Hippocampal formation (tissue), 2 donors: ENCODE measurements around the gene TAF1B.
"Not testable (repeated sequence)": the region's sequence is repeated elsewhere in the genome, so short reads cannot be mapped to it uniquely, and the experiment has no call there.

Experiments used
- DNase-seq, 2 donors: peaks; one replicate each; lab custom pipeline; 2025; lab: John Stamatoyannopoulos, UW

TAF1B gene

DNA sequence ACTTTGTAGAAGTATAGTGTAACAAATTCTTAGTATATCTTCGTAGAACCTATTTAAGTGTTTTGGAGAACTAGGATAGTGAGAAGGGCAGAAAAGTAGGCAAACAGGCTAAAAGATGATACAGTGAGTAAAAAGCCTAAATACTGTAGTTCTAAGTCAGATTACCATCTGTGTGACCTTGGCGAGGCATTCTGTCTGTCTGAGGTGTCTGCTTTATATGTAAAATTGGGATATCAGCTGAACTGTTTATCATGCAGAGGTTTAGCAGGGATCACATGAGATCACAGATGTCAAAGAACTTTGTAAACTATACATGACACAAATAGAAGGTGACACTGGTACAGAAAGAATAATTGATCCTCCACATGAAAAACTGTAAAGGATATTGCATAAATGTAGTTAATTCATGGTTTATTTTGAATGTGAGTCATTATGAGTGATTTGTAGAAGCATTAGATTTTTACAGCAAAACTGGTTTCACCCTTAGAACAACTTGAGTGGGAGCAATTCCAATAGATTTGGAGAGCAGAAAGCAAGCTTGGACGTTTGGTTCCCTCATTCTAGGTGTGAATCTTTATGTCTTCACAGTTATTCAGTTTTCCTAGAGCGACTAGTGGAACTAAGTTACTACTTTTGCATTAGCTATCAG lies 41.9 kb downstream of the TAF1B start:
- DNase-seq = no peak

DNA sequence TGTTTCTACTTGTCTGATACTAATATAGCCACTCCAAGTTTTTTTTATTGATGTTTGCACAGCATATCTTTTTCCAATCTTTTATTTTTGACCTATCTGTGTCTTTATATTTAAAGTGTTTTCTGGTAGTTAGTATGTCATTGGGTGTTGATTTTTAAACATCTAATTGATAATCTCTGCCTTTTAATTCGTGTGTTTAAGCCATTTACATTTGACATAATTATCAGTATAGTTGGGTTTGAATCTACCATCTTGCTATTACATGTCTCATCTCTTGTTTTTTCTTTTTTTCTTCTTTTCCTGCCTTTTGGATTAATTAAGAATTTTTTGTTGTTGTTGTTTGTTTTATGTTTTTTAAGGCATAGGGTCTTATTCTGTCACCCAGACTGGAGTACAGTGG lies 44.2 kb downstream of the TAF1B start:
- DNase-seq = no peak

DNA sequence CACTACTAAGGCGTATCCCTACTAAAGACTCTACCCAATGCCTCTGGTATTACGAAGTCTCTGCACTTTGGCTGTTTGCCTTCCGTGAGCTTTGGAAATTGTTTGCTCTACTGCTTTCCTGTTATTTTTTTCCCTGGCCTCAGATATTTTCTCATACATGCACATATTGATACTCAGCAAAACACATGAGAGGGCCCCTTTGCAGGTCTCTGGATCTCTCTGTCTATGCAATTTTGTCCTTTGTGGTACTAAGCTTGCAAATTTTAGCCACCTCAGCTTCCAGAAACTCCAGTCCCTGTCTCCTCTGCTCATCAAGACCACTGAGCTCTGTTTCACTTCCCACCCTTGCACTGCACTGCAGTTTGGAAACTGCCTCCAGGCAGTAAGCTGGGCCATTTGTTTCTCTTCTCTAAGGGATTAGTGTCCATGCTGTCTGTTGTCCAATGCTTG lies 46.6 kb downstream of the TAF1B start:
- DNase-seq = no peak

DNA sequence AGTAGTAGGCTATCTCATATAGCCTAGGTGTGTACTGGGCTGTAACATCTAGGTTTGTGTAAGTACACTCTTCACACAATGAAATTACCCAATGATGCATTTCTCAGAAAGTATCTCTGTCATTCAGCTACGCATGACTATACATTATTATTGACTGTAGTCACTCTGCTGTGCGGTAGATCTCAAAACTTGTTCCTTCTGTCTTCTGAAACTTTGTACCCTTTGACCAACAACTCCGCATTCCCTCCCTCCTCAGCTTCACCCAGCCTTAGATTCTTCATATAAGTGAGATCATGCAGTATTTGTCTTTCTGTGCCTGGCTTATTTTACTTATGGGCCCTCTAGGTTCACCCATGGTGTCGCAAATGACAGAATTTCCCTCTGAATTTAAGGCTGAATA lies 49.0 kb downstream of the TAF1B start:
- DNase-seq = no peak

DNA sequence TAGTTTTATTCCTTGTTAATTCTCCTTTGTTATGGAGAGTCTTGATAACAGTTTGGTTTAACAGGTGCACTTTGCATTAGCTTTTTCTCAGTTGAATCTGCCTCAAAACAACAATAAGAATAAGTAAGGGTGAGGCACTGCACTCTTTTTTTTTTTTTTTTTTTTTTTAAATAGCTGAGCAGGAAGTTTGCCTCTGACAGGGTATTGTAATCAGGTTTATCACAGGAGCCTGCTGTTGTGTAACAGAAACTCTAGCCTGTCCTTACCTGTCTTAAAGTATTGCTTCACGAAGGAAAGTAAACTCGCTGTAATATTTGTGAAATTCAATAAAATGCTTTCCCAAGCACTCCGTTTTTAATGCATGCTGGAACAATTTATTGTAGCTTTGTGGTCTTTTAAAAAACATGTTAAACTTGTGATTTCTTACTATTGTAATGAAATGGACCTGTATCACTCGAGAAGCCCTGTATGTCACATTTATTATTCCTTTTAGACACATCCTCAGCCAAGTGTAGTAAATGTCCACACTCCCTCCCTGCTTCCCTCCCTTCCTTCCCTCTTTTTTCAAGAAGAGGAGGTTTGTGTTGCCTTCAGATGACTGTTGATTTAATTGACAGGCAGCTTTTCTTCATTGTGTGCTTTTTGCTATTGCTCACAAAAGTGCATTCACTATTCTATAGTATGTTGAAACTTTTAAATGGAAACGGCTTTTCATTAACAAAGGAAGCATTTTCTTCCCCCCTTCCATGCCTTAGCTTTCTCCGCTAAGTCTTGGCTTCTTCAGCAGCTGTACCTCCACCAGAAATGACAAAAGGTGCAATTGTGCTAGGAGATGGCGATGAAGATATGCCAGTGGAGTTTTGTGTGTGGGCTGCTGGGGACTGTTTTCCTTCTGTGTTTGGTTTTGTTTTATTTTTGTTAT lies 52.7 kb downstream of the TAF1B start:
- DNase-seq = no peak

DNA sequence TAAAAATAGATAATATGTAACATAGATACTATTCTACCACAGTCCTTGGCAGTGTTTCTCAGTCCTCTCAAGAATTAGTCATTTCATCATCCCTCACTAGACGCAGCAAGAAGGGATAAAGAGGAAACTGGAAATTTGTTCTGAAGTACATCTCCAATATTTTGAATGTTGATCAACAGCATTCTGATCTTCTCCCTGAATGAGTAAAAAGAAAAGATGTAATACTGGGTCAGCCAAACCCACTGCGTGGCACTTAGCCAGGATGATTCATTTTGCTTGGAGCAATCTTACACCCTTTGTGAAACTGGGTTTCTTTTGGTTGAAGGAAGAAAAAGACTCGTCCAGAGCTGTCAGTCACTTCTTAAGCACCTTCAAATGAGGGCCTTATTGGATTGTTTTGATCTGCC lies 54.1 kb downstream of the TAF1B start:
- DNase-seq = peak in 1 of 2 donors; percentile 6

DNA sequence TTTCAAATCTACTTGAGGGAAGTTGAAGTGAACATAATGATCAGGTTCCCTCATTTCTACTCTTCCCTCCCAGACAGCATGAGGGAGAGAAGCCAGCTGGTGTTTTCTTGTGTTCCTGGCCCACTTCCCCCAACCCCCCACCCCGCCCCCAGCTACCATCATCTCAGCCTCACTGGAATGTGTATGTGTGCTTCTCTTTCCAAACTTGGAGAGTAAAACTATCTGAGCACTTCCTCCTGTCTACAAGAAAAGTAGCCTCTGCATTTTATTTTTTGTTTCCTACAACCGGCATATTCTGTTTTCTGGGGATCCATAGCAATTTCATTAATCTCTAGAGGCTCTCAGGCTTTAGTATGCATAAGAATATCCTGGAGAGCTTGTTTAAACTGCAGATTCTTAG lies 54.6 kb downstream of the TAF1B start:
- DNase-seq = no peak

DNA sequence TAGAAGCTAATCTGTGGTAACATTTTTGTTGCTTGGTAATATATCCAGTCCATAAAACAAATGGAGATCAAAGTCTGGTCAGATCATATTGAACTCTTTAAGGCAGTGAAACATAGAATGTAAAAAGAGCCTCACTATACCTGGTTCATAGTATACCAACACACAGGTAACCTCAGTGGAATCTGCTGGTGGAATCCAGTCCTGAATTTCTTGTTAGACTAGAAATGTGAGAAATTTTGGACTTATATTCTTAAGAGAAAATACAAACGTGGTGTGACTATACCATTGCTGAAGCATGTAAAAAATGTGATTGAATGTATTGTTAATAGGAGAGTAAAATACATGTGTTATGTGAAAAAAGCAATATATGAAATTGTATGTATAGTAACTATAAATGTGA lies 62.1 kb downstream of the TAF1B start:
- no peak for DNase-seq

DNA sequence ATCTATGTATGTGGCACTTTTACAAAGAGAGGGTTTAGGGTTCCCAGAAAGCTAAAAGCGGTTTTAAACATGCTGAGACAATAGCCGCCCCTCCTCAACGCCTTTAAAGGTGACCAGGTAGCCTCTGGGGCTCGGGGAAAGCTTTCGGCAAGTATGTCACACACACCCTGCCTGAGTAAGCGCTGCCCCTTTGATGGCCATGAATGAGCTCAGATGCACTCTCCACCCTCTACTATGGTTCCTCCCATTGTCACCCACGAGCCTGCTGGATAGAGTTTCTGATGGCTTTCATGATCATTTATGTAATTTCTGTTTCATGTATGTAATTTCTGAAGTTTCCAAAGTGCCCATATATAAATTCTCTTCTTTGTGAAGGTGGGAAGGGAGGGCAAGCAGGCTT lies 64.1 kb downstream of the TAF1B start:
- DNase-seq = no peak

DNA sequence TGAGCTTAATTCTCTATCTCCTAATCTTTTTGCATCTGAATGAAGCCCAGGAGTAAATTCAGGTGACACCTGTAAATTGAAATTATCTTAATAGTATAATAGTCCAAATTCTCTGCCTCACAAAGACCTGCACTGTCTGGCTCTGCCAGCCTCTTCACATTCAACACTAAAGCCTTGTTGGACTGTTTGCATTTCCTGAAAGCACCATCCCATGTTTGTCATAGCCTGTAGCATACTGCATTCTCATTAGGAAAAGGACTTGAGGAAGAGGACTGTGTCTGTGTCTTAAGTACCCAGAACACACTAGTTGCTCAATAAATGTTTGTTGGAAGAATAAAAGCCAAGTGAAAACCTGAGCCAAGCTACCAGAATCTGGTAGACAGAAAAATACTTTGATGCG lies 65.4 kb downstream of the TAF1B start:
- no peak for DNase-seq

DNA sequence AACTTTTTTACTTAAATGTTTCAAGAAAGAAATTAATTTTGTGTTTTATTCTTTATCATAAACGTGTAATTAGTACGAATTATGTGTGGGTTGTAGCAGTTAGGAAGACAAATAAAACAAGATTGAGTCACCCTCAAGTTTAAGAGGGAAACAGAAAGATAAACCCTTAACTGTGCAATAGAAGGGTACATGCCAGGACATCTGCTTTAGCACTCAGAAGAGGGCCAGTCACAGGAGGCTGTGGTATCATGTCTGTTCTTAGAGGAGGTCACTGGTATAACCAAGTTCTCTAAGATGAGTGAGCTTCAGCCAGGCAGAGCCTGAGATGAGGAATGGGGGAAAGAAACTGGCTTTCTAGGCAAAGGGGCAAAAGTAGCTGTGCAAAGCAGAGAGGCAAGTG lies 65.8 kb downstream of the TAF1B start:
- DNase-seq = no peak

DNA sequence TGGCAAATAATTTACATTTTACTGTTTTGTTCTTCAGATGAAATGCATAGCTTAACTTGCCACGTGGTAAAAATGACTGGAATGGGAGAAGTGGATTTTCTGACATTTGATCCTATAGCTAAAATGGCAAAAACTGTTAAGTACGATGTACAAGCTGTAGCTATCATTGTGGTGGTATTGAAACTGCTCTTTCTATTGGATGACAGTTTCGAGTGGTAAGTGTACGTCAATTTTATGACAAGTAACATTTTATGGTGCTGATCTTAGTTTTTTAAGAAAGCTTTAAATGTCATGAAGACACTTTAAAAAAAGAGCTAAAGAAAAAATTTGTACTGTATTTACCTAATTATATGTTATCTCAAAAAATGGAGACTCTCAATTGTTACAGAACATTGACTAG lies 67.4 kb downstream of the TAF1B start:
- DNase-seq = no peak

DNA sequence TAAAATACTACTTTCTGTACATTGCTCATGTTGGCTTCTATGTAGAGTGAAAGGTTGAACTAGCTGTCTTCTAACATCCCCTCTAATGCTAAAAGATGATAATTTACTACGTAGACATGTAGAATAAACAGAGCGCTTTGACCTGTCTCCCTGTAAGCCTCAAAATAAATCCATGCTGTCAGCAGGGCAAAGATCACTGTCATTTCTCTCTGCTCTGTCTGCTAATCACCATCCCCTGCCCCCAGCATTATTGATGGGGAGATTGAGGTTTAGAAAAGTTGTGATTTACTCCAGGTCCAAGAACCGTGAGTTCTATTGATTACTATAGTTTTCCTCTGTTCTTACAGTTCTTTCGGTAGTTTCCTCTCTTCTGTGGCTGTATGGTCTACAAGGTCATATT lies 69.2 kb downstream of the TAF1B start:
- DNase-seq = no peak

DNA sequence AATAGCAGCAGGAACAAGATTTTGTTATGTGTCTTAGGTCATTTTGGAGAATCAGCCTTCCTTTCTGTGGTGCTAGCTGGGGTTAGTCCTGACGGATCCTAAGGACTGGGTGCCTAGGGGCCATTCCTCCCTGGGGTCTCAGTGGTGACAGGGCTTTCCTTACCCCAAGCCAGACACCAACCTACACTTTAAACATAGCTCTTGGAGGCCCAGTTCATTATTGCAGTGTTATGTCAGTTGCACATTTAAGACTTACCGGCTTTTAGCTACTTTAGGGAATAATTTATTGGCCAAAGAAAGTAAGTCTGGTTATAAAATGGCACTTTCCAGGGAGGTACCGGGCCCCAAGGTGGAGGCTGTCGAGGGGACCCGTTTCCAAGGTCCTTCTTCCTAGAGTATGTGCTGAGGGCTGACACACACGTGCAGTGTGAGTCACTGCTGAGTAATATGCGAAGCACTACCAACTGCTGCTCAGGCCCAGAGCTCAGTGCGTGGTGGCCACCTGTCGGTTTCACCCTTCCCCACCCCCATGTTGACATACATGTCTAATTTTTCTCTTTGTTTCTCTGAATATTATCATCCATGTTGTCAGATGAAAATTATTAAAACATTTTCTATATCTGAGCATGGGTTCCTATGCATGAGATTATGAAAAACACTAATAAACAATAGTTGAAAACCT lies 71.3 kb downstream of the TAF1B start:
- DNase-seq = no peak

DNA sequence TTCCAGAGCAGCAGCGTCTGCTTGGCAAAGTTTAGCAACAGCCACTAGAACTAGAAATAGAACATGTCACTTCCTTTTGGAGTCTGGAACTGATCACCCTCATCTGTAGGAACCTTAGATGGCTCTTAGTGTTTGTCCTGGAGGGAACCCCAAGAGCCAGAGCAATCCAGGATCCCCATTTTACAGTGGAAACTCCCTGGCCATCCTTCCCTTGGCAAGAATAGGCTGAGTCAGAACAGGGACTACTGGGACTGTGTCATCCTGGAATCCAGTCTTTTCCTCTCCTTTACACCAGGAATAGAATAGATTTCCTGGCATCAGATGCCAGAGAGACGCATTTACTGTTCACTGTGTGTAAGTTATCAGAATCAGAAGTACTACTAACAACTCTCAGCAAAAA lies 75.0 kb downstream of the TAF1B start:
- no peak for DNase-seq

DNA sequence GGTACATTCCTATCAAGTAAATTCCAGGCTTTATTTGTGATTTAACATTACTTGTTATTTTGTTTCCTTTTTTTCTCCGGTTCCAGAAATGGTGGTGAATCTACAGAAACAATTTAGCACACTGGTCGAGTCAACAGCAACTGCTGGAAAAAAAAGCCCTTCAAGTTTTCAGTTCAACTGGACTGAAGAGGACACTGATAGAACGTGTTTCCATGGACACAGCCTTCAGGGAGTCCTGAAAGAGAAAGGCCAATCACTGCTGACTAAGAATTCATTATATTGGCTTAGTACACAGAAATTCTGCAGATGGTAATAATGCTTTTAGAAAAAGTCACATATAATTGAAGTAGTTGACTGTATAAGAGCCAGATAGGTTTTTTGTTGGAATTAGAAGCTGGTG lies 76.2 kb downstream of the TAF1B start:
- DNase-seq = no peak

DNA sequence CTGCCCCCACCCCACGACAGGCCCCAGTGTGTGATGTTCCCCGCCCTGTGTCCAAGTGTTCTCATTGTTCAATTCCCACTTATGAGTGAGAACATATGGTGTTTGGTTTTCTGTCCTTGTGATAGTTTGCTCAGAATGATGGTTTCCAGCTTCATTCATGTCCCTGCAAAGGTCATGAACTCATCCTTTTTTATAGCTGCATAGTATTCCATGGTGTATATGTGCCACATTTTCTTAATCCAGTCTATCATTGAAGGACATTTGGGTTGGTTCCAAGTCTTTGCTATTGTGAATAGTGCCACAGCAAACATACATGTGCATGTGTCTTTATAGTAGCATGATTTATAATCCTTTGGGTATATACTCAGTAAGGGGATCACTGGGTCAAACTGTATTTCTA lies 83.7 kb downstream of the TAF1B start:
- not testable (repeated sequence) for DNase-seq

DNA sequence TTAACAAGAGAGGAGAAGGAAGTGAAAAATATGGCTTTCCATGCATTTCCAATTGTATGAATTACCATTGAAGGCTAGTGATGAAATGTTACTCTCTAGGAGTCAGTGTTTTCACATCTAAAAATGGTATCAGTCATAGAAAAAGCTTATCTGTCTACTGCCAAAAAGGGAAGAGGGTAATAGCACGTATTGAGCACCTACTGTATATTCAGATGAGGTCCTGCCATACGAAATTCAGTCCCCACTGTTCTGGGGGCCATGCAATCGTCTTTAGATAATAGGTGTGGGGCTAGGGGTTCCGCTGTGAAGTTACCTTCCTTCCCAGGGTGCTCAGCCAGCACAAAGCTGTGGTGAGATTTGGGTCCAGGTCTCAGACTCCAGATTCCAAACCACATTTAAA lies 94.0 kb downstream of the TAF1B start:
- no peak for DNase-seq

DNA sequence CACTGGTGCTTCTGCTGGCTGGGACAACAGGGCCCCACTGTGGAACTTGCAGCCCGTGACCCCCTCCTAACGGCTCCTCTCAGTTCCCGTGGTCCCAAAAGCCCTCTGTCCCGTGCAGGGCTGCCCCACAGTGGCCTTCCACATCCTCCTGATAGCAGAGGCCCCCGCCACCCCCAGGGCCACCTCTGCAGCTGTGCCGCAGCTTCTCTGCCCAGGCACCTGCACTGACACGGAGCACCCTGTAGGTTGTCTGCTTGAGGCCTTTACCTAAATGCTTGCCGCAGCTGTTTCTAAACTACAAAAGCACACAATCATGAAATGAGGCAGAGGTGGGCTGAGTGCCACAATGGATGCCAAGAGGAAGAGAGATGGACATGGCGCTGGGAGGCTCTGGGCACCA lies 94.7 kb downstream of the TAF1B start:
- no peak for DNase-seq

DNA sequence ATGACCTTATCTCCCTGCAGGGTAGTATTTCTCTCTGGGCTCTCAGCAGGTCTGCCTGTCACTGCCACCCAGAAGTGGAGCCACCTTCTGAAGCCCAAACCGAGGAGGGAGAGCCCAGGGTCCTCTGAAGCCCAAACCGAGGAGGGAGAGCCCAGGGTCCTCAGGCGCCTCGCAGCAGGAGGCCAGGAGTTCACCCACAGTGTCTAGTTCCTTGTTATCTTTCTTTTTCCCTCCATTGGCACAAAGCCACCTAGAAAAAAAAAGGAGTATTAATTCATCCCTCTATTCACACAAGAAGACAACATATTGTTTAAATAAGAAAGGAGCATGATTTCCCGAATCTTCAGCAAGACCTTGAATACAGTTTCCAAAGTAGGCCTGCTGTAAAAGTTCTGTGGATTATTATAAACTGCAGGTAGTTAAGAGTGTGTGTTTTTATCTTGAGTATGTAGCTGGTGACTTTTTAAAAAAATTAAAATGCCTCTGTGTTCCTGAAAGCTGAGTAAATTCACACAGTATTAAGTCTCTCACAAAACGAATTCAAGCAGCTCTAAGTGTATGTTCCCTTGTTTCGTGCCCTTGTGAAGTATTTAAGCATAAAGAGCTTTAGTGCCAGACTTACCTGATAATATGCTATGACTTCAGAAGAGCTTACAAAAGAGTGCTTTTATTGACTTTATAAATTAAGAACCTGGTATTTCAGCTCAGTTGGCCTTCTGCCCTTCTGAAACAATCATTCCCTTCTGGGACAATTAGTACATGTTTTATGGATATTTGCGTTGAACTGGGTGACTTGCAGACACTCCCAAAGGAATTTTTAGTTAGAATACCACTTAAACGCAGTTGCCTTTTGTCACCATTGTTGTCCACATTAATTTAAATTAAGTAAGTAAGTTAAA lies 96.6 kb downstream of the TAF1B start:
- no peak for DNase-seq

DNA sequence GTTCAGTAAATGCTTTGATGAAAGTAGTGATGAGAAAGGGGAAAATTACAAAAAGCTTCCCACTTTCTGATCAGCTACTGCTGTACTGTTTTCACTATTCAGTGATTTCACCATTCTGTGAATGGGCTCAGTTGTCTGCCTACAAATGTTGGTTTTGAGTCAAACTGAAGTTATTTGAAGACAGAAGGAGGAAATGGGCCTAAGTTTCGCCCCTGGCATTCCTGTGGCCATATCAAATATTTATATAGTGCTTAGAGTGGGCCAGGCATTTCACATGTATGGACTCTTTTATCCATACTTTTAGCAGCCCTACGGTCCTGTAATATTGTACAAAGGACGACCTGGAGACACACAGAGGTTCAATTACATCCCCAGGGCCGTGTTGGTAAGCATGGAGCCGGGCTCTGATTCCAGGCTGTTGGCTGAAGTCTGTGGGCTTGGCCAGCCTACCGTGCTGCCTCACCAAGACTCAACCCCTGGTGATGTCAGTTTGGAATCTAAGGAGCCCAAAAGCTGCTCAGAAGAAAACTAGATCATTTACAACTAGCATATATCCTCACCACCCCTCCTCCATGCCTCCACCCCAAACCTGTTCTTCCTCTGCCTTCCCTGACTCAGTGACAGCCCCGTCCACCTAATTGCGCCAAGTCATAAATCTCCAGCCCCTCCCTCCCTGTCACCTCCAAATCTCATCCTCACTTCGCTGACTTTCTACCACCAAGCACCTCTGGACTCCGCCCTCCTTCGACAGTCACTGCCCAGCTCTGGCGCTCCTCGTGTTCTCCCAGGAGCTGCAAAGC lies 98.1 kb downstream of the TAF1B start:
- no peak for DNase-seq
